SK-N-SH treated with all-trans-retinoic acid at 6 μM for 48 hours (cell line): ENCODE data around the gene SRGAP2.
"Not testable (repeated sequence)": the region's sequence is repeated elsewhere in the genome, so short reads cannot be mapped to it uniquely, and the experiment has no call there.

Experiments used
- ESRRG ChIP-seq: fragments of 250-450 bp; sonication (Bioruptor Pico); IDR thresholded peaks from 2 replicates; pipeline ENCODE4 v1.6.1; 2021; ENCODE audit warnings: mild to moderate bottlenecking
- PATZ1 ChIP-seq: fragments of 250-450 bp; sonication (Bioruptor Pico); IDR thresholded peaks from 2 replicates; pipeline ENCODE4 v1.8.0; 2020; ENCODE audit warnings: mild to moderate bottlenecking, moderate library complexity, borderline replicate concordance
- RARB ChIP-seq: fragments of 250-450 bp; sonication (Bioruptor Pico); IDR thresholded peaks from 2 replicates; pipeline ENCODE4 v1.8.0; 2021; ENCODE audit warnings: mild to moderate bottlenecking, moderate library complexity
- TOX ChIP-seq: fragments of 250-450 bp; sonication (Bioruptor Pico); IDR thresholded peaks from 2 replicates; pipeline ENCODE4 v1.8.0; 2021; ENCODE audit warnings: mild to moderate bottlenecking, moderate library complexity, borderline replicate concordance
- ZNF70 ChIP-seq: fragments of 450-650 bp; formaldehyde crosslinking; IDR thresholded peaks from 2 replicates; pipeline ENCODE4 v1.5.0; 2020; ENCODE audit warnings: mild to moderate bottlenecking, moderate library complexity

- TF ChIP-seq TOX (CRISPR knock-in tag); ESRRG; RARB (CRISPR knock-in tag); ZNF70 (CRISPR knock-in tag); PATZ1 (CRISPR knock-in tag): not testable (repeated sequence)
Measured at GRCh38 chr1:206179666-206180065, 23.7 kb upstream of the SRGAP2 start.
